SK-N-SH (cell line): Measurements from ENCODE around the gene D2HGDH. TPM values are rescaled to one million over a fixed set of nuclear protein-coding genes. Genes with fewer than 3 reads are reported as not detected.

Source experiments
- CTCF ChIA-PET: fragments of 300-600, 350-600 bp; formaldehyde crosslinking; extraction: SDS; loops from one replicate; lab custom pipeline; 2021; lab: Yijun Ruan, JAX
- POLR2A ChIA-PET: fragments of 350-600 bp; sonication (Branson Sonifier 250); formaldehyde crosslinking; extraction: SDS; loops from one replicate; lab custom pipeline; 2020; ENCODE audit warnings: antibody characterized with exemption, inconsistent platforms; lab: Yijun Ruan, JAX
- DNase-seq: peaks from one replicate; pipeline ENCODE4 v3.0.0; 2012
- H2AFZ ChIP-seq: fragments of 200-600 bp; sonication (generic); 2 replicates; pipeline ENCODE4 v1.8.1; 2016; ENCODE audit warnings: antibody characterized with exemption, mild to moderate bottlenecking, low read depth
- H3F3A ChIP-seq: fragments of 200-600 bp; sonication (generic); replicated peaks from 2 replicates; pipeline ENCODE3; 2016; ENCODE audit warnings: antibody characterized with exemption, mild to moderate bottlenecking; ENCODE audit not compliant: insufficient read depth
- H3K27ac ChIP-seq, 2 experiments: fragments of 200-500 bp in 1 of 2; fragments of 200-600 bp in 1 of 2; sonication (Bioruptor generic) in 1 of 2; sonication (generic), shearing (Covaris generic) in 1 of 2; 2 replicates each; pipeline versions ENCODE4 v1.5.1 to v1.6.1; 2014 to 2016; ENCODE audit warnings: low read depth in 2 of 2, inconsistent platforms in 1 of 2, low read length in 1 of 2, mild to moderate bottlenecking in 1 of 2, mixed read lengths in 1 of 2
- H3K27me3 ChIP-seq: fragments of 200-600 bp; sonication (generic), shearing (Covaris generic); 2 replicates; pipeline ENCODE4 v1.6.1; 2016; ENCODE audit warnings: mixed run types; ENCODE audit not compliant: insufficient read depth
- H3K36me3 ChIP-seq, 2 experiments: fragments of 200-500 bp in 1 of 2; fragments of 200-600 bp in 1 of 2; sonication (Bioruptor generic) in 1 of 2; sonication (generic) in 1 of 2; replicated peaks in 1 of 2; 2 replicates each; pipeline versions ENCODE3 to v1.5.1; 2014 to 2016; ENCODE audit warnings: low read length in 1 of 2, mild to moderate bottlenecking in 1 of 2; ENCODE audit not compliant: insufficient read depth in 2 of 2, control insufficient read depth in 1 of 2
- H3K4me1 ChIP-seq, 2 experiments: fragments of 200-500 bp in 1 of 2; fragments of 200-600 bp in 1 of 2; sonication (Bioruptor generic) in 1 of 2; sonication (generic), shearing (Covaris generic) in 1 of 2; 2 replicates each; pipeline versions ENCODE4 v1.5.1 to v1.6.1; 2014 to 2016; ENCODE audit warnings: low read depth in 1 of 2, low read length in 1 of 2, mixed run types in 1 of 2; ENCODE audit not compliant: insufficient read depth in 2 of 2, control insufficient read depth in 1 of 2
- H3K4me2 ChIP-seq: fragments of 200-600 bp; sonication (generic), shearing (Covaris generic); 2 replicates; pipeline ENCODE4 v1.6.1; 2017; ENCODE audit warnings: mixed run types
- H3K4me3 ChIP-seq, 2 experiments: fragments of 200-500 bp in 1 of 2; fragments of 200-600 bp in 1 of 2; sonication (Bioruptor generic) in 1 of 2; sonication (generic), shearing (Covaris generic) in 1 of 2; 2 replicates each; pipeline versions ENCODE4 v1.5.1 to v1.8.1; 2014 to 2016; ENCODE audit warnings: low read depth in 2 of 2, inconsistent platforms in 1 of 2, low read length in 1 of 2, mild to moderate bottlenecking in 1 of 2, mixed read lengths in 1 of 2, moderate library complexity in 1 of 2
- H3K79me2 ChIP-seq: fragments of 200-600 bp; sonication (generic); 2 replicates; pipeline ENCODE4 v1.8.1; 2017; ENCODE audit warnings: mild to moderate bottlenecking; ENCODE audit not compliant: insufficient read depth
- H3K9ac ChIP-seq: fragments of 200-600 bp; sonication (generic); 2 replicates; pipeline ENCODE4 v1.6.1; 2017; ENCODE audit warnings: mixed run types
- H3K9me2 ChIP-seq: fragments of 200-600 bp; sonication (generic); 2 replicates; pipeline ENCODE4 v1.6.1; 2017; ENCODE audit warnings: mixed run types
- H3K9me3 ChIP-seq: fragments of 200-600 bp; sonication (generic); 2 replicates; pipeline ENCODE4 v1.6.1; 2017; ENCODE audit warnings: mixed run types, mild to moderate bottlenecking, moderate library complexity
- H4K20me1 ChIP-seq: fragments of 200-600 bp; sonication (generic); 2 replicates; pipeline ENCODE4 v1.6.1; 2017; ENCODE audit warnings: mild to moderate bottlenecking, mixed run types; ENCODE audit not compliant: insufficient read depth
- CHD2 ChIP-seq: fragments of 150-350 bp; IDR thresholded peaks from 2 replicates; pipeline ENCODE4 v1.6.1; 2018; ENCODE audit warnings: low read length; ENCODE audit not compliant: partially characterized antibody
- ELF1 ChIP-seq: IDR thresholded peaks from 2 replicates; pipeline ENCODE4 v1.4.0; 2012
- EP300 ChIP-seq, 2 experiments: IDR thresholded peaks; 2 replicates each; pipeline versions ENCODE4 v1.4.0 to v1.6.1; 2012; ENCODE audit warnings: borderline replicate concordance in 1 of 2, low read depth in 1 of 2, low read length in 1 of 2
- EZH2phosphoT487 ChIP-seq: fragments of 200-600 bp; sonication (generic); IDR thresholded peaks from 2 replicates; pipeline ENCODE4 v1.6.1; 2017; ENCODE audit warnings: low read depth, mixed run types, mild to moderate bottlenecking, antibody characterized with exemption, moderate library complexity, borderline replicate concordance
- FOSL2 ChIP-seq: IDR thresholded peaks from 2 replicates; pipeline ENCODE4 v1.4.0; 2012; ENCODE audit warnings: low read depth, mild to moderate bottlenecking, moderate library complexity, borderline replicate concordance
- FOXJ3 ChIP-seq: sonication (generic); formaldehyde crosslinking; IDR thresholded peaks from 2 replicates; pipeline ENCODE4 v1.5.1; 2020; ENCODE audit warnings: mild to moderate bottlenecking, missing genetic modification reagents
- GABPA ChIP-seq: IDR thresholded peaks from 2 replicates; pipeline ENCODE4 v1.4.0; 2012; ENCODE audit warnings: low read depth, mild to moderate bottlenecking
- JUND ChIP-seq: IDR thresholded peaks from 2 replicates; pipeline ENCODE4 v1.4.0; 2012
- MEF2A ChIP-seq: IDR thresholded peaks from 2 replicates; pipeline ENCODE4 v1.4.0; 2012; ENCODE audit warnings: low read depth, borderline replicate concordance
- MXI1 ChIP-seq: IDR thresholded peaks from 2 replicates; pipeline ENCODE4 v1.6.1; 2012; ENCODE audit warnings: mild to moderate bottlenecking, low read depth, low read length, improper control_type of control experiment
- NFIC ChIP-seq: IDR thresholded peaks from 2 replicates; pipeline ENCODE4 v1.4.0; 2012; ENCODE audit warnings: borderline replicate concordance
- NRF1 ChIP-seq: IDR thresholded peaks from 2 replicates; pipeline ENCODE4 v1.6.1; 2012; ENCODE audit warnings: low read depth, mild to moderate bottlenecking, low read length
- POLR2AphosphoS5 ChIP-seq: IDR thresholded peaks from 2 replicates; pipeline ENCODE4 v1.6.1; 2012; ENCODE audit warnings: low read depth, low read length
- RAD21 ChIP-seq: IDR thresholded peaks from 2 replicates; pipeline ENCODE4 v1.6.1; 2012; ENCODE audit warnings: mild to moderate bottlenecking, low read length
- RXRA ChIP-seq: IDR thresholded peaks from 2 replicates; pipeline ENCODE4 v1.4.0; 2012; ENCODE audit warnings: low read depth, mild to moderate bottlenecking, borderline replicate concordance
- SIN3A ChIP-seq: IDR thresholded peaks from 2 replicates; pipeline ENCODE4 v1.6.1; 2012; ENCODE audit warnings: low read depth, mild to moderate bottlenecking, low read length, moderate library complexity, borderline replicate concordance
- TAF1 ChIP-seq: IDR thresholded peaks from 2 replicates; pipeline ENCODE4 v1.6.1; 2012; ENCODE audit warnings: low read depth, mild to moderate bottlenecking, low read length, moderate library complexity, borderline replicate concordance
- TCF12 ChIP-seq: IDR thresholded peaks from 2 replicates; pipeline ENCODE4 v1.4.0; 2012
- TEAD4 ChIP-seq: IDR thresholded peaks from 2 replicates; pipeline ENCODE4 v1.4.0; 2012; ENCODE audit warnings: mild to moderate bottlenecking, borderline replicate concordance; ENCODE audit not compliant: insufficient read depth
- WGBS: methylation state at CpG from one replicate; pipeline ENCODE4 v1.1.6; 2017; ENCODE audit warnings: low lambda C conversion rate; 5-methylcytosine and 5-hydroxymethylcytosine counted together
- polyA plus RNA-seq, 3 experiments: library from polyadenylated mRNA; depleted of rRNA; stranded (reverse); fragments of >200 nt; gene quantifications; 2 replicates each; pipeline ENCODE4 v1.2.3, GENCODE V29; 2012
- TF ChIP-seq, protein P1 (sequence below): IDR thresholded peaks from 2 replicates; pipeline ENCODE4 v1.4.0; 2012; ENCODE audit warnings: low read depth
- TF ChIP-seq, protein P2 (sequence below): fragments of 200-600 bp; sonication (generic); IDR thresholded peaks from 2 replicates; pipeline ENCODE4 v1.6.1; 2017; ENCODE audit warnings: antibody characterized with exemption, mild to moderate bottlenecking, moderate library complexity
- TF ChIP-seq, protein P3 (sequence below): IDR thresholded peaks from 2 replicates; pipeline ENCODE4 v1.4.0; 2012; ENCODE audit warnings: low read depth, borderline replicate concordance
- TF ChIP-seq, protein P4 (sequence below): IDR thresholded peaks from 2 replicates; pipeline ENCODE4; 2012
- TF ChIP-seq, protein P5 (sequence below): IDR thresholded peaks from 2 replicates; pipeline ENCODE4 v1.6.1; 2012; ENCODE audit warnings: mild to moderate bottlenecking, low read depth, low read length, moderate library complexity

D2HGDH gene
- polyA plus RNA-seq, 1 of the 3 experiments (the other 2 are of a cell fraction) = 36.3 TPM

DNA sequence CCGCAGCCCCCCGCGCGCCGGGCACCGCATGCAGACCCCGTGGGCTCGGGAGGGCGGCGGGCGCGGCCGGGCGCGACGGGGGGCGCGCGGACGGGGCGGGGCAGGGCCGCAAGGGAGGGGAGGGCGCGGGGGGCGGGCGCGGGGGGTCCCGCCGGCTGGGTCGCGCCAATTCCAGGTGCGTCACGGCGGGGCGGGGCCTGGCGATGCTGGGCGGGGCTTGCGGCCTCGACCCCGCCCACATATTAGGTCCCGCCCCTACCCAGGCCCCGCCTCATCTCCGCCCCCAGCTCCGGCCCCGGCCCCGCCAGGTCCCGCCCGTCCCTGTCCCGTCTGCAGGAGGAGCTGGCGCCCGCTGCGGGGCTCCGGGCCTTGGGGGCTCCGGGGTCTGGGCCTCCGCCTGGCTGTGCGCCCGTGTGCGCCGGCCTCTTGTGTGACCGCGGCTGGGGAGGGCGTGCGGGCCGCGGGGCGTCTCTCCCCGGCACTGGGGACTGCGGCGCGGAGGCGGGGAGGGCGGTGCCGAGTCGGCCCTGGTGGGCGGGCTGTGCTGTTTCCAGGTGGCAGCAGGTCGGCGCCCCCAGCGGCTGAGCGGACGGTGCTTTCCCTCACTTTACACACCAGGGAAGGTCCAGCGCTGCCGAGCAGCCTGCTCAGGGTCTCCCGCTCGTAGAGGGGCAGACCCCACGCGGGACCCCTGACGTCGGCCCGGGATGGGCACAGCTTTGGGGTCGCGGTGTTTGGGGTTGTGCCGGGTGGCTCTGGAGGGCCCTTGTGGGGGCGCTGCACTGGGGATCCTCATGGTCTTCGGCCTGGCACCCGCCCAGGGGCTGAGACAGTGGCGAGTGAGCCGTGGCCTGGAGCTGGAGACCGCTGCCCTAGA, 32.0 kb upstream of the D2HGDH start:
- 0% methylated on average over 6 of the region's 98 CpGs for WGBS
- peak overlapping the region; percentile 78 to 86; a peak in 3 of 4 replicates for H3K27ac ChIP-seq
- no peaks in the 10 kb centered on the region for H3K27me3 ChIP-seq
- peaks cover 12% of the 10 kb centered on the region for H3F3A ChIP-seq
- 0 out of 2 replicates have a peak overlapping the region, but pooled peaks have one; percentile 74 for H2AFZ ChIP-seq
- H3K9me3 ChIP-seq = no peaks in the 10 kb centered on the region
- H4K20me1 ChIP-seq = peaks cover 8% of the 10 kb centered on the region; the same call in 1 of the 2 replicates
- ChIA-PET POLR2A (interaction anchor here (0.7 to 2.8 kb wide), 11 partner anchors 14 to 346 kb away, joined by 3 to 14 read pairs (median 4); partner anchors contain the start of genes D2HGDH, DTYMK and FARP2), CTCF (interaction anchor here (0.8 to 4.9 kb wide), 28 partner anchors 10 to 211 kb away, joined by 3 to 58 read pairs (median 4); partner anchors contain the start of genes D2HGDH, DTYMK and RTP5)
- peaks cover 14 to 29% of the 10 kb centered on the region in 2 experiments for H3K36me3 ChIP-seq
- peaks cover 0 to 11% of the 10 kb centered on the region in 2 experiments; a peak in 1 of 4 replicates for H3K4me1 ChIP-seq
- H3K4me3 ChIP-seq = peak overlapping the region; percentile 63 to 88
- H3K79me2 ChIP-seq = peaks cover 26% of the 10 kb centered on the region; the same call in 1 of the 2 replicates
- peak overlapping the region; percentile 100 for H3K4me2 ChIP-seq
- H3K9ac ChIP-seq = peak overlapping the region; percentile 85
- no peaks in the 10 kb centered on the region for H3K9me2 ChIP-seq
- peak; percentile 96 for DNase-seq
- TF ChIP-seq MEF2A = no peak
- no peak for TF ChIP-seq POLR2AphosphoS5
- TF ChIP-seq CHD2 = no peak
- TF ChIP-seq EZH2phosphoT487 = no peak
- TF ChIP-seq, protein P1, sequence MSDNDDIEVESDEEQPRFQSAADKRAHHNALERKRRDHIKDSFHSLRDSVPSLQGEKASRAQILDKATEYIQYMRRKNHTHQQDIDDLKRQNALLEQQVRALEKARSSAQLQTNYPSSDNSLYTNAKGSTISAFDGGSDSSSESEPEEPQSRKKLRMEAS = no peak
- TF ChIP-seq SIN3A = peak; percentile 69; the same call in 1 of the 2 replicates
- TF ChIP-seq RAD21 = no peak
- no peak for TF ChIP-seq TAF1
- TF ChIP-seq, protein P2, sequence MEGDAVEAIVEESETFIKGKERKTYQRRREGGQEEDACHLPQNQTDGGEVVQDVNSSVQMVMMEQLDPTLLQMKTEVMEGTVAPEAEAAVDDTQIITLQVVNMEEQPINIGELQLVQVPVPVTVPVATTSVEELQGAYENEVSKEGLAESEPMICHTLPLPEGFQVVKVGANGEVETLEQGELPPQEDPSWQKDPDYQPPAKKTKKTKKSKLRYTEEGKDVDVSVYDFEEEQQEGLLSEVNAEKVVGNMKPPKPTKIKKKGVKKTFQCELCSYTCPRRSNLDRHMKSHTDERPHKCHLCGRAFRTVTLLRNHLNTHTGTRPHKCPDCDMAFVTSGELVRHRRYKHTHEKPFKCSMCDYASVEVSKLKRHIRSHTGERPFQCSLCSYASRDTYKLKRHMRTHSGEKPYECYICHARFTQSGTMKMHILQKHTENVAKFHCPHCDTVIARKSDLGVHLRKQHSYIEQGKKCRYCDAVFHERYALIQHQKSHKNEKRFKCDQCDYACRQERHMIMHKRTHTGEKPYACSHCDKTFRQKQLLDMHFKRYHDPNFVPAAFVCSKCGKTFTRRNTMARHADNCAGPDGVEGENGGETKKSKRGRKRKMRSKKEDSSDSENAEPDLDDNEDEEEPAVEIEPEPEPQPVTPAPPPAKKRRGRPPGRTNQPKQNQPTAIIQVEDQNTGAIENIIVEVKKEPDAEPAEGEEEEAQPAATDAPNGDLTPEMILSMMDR = peak; percentile 60
- no peak for TF ChIP-seq TEAD4
- peak; percentile 60; the same call in 1 of the 2 replicates for TF ChIP-seq MXI1
- TF ChIP-seq, protein P3, sequence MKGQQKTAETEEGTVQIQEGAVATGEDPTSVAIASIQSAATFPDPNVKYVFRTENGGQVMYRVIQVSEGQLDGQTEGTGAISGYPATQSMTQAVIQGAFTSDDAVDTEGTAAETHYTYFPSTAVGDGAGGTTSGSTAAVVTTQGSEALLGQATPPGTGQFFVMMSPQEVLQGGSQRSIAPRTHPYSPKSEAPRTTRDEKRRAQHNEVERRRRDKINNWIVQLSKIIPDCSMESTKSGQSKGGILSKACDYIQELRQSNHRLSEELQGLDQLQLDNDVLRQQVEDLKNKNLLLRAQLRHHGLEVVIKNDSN = no peak
- no peak for TF ChIP-seq FOSL2
- no peak for TF ChIP-seq JUND
- TF ChIP-seq FOXJ3 (CRISPR knock-in tag) = peak; percentile 46; the same call in 1 of the 2 replicates
- no peak for TF ChIP-seq NRF1
- TF ChIP-seq, protein P4, sequence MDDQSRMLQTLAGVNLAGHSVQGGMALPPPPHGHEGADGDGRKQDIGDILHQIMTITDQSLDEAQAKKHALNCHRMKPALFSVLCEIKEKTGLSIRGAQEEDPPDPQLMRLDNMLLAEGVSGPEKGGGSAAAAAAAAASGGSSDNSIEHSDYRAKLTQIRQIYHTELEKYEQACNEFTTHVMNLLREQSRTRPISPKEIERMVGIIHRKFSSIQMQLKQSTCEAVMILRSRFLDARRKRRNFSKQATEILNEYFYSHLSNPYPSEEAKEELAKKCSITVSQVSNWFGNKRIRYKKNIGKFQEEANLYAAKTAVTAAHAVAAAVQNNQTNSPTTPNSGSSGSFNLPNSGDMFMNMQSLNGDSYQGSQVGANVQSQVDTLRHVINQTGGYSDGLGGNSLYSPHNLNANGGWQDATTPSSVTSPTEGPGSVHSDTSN = no peak
- no peak for TF ChIP-seq TCF12
- no peak for TF ChIP-seq NFIC
- TF ChIP-seq EP300 (IDR thresholded peaks at IDR 0.05; ENCODE audit: borderline replicate concordance in 1 of 2, low read depth in 1 of 2, low read length in 1 of 2) = no peak
- no peak for TF ChIP-seq RXRA
- TF ChIP-seq, protein P5, sequence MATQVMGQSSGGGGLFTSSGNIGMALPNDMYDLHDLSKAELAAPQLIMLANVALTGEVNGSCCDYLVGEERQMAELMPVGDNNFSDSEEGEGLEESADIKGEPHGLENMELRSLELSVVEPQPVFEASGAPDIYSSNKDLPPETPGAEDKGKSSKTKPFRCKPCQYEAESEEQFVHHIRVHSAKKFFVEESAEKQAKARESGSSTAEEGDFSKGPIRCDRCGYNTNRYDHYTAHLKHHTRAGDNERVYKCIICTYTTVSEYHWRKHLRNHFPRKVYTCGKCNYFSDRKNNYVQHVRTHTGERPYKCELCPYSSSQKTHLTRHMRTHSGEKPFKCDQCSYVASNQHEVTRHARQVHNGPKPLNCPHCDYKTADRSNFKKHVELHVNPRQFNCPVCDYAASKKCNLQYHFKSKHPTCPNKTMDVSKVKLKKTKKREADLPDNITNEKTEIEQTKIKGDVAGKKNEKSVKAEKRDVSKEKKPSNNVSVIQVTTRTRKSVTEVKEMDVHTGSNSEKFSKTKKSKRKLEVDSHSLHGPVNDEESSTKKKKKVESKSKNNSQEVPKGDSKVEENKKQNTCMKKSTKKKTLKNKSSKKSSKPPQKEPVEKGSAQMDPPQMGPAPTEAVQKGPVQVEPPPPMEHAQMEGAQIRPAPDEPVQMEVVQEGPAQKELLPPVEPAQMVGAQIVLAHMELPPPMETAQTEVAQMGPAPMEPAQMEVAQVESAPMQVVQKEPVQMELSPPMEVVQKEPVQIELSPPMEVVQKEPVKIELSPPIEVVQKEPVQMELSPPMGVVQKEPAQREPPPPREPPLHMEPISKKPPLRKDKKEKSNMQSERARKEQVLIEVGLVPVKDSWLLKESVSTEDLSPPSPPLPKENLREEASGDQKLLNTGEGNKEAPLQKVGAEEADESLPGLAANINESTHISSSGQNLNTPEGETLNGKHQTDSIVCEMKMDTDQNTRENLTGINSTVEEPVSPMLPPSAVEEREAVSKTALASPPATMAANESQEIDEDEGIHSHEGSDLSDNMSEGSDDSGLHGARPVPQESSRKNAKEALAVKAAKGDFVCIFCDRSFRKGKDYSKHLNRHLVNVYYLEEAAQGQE = no peak
- TF ChIP-seq GABPA = no peak
- no peak for TF ChIP-seq ELF1
